GM19328 (cell line): ENCODE data around the gene AKAP1.

Experiments
- ATAC-seq: cut with Tn5 transposase; IDR thresholded peaks from one replicate; pipeline ENCODE4 v1.9.1; 2021; ENCODE audit warnings: mild to moderate bottlenecking, moderate library complexity; ENCODE audit not compliant: unreplicated experiment

The AKAP1 gene

DNA sequence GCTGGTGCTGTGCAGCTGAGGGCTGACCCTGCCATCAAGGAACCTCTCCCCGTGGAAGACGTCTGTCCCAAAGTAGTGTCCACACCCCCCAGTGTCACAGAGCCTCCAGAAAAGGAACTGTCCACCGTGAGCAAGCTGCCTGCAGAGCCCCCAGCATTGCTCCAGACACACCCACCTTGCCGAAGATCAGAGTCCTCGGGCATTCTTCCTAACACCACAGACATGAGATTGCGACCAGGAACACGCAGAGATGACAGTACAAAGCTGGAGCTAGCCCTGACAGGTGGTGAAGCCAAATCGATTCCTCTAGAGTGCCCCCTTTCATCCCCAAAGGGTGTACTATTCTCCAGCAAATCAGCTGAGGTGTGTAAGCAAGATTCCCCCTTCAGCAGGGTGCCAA, 20.5 kb downstream of the AKAP1 start:
- no peak for ATAC-seq

DNA sequence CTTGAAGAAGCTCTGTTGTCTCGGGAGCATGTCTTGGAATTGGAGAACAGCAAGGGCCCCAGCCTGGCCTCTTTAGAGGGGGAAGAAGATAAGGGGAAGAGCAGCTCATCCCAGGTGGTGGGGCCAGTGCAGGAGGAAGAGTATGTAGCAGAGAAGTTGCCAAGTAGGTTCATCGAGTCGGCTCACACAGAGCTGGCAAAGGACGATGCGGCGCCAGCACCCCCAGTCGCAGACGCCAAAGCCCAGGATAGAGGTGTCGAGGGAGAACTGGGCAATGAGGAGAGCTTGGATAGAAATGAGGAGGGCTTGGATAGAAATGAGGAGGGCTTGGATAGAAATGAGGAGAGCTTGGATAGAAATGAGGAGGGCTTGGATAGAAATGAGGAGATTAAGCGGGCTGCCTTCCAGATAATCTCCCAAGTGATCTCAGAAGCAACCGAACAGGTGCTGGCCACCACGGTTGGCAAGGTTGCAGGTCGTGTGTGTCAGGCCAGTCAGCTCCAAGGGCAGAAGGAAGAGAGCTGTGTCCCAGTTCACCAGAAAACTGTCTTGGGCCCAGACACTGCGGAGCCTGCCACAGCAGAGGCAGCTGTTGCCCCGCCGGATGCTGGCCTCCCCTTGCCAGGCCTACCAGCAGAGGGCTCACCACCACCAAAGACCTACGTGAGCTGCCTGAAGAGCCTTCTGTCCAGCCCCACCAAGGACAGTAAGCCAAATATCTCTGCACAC, 21.2 kb downstream of the AKAP1 start:
- no peak for ATAC-seq

DNA sequence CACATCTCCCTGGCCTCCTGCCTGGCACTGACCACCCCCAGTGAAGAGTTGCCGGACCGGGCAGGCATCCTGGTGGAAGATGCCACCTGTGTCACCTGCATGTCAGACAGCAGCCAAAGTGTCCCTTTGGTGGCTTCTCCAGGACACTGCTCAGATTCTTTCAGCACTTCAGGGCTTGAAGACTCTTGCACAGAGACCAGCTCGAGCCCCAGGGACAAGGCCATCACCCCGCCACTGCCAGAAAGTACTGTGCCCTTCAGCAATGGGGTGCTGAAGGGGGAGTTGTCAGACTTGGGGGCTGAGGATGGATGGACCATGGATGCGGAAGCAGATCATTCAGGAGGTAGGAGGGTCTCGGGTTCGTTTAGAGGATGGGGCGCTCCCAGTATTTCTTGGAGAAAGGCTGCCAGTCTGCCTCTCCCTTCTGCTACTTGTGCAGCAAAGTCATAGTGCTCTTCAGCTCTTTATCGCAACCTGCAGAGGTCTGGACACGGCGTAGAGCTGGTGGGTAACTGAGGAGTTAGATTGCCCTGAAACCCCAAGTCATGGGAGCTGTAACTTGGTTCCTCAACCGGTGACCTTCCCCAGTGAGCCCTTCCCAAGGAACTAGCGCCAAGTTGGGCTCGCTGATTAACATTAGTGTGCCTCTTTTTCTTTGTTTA, 21.9 kb downstream of the AKAP1 start:
- ATAC-seq, result no peak

DNA sequence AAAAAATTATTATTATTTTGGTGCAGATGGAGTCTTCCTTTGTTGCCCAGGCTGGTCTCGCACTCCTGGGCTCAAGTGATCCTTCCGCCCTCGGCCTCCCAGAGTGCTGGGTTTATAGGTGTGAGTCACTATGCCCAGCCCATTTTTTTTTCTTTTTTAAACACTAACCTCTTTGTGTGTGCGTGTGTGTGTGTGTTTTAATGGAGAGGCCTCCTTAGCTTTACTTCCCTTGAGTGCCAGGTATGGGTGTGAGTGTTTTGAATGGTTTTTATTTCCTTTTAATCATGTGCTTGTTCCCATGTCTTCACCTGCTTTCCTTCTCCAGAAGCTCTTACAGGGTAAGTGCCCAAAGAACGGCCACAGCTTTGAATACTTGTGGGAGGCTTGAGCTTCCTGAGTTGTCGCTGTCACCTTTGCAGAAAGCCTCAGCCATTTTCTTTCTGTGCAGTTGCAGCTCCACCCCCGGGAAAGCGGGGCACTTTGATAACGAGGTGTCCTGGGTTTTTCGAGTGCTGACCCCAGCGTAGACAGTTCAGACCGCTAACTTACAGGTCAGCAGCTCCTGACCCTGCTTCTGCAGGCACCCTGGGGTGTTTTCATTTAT, 22.6 kb downstream of the AKAP1 start:
- no peak for ATAC-seq

DNA sequence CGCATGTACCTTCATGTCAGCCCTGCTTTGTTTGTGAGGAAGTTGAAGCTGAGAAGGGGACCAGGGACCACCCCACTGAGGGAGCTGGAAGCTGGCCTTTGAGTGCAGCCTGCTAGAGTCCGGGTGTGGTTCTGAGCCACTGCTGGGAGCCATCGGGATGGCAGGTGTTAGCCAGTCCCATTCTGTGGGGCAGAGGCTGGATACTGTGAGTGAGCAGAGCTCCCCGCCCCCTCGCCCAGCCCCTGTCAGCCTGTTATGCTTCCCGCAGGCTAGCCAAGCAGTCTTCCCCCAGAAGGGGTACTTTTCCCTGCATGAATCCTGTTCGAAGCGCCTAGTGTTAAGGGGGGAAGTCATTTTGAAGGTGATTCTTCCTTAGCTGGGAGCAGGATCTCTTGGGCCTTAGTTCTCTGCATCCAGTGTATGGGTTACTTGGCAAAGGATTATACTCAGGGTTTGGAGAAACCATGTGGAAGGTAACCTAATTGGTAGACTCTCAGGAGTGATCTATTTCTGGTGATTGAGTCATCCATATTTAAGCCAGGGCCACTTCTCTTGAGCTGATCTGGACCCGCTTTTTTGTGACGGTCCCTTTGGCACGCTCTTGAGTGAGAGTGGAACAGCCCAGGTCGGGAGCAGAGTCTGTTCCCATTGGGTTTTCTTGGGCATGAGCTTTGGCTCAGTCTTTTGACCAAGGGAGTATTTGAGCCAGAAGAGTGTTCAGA, 23.8 kb downstream of the AKAP1 start:
- ATAC-seq, result no peak

DNA sequence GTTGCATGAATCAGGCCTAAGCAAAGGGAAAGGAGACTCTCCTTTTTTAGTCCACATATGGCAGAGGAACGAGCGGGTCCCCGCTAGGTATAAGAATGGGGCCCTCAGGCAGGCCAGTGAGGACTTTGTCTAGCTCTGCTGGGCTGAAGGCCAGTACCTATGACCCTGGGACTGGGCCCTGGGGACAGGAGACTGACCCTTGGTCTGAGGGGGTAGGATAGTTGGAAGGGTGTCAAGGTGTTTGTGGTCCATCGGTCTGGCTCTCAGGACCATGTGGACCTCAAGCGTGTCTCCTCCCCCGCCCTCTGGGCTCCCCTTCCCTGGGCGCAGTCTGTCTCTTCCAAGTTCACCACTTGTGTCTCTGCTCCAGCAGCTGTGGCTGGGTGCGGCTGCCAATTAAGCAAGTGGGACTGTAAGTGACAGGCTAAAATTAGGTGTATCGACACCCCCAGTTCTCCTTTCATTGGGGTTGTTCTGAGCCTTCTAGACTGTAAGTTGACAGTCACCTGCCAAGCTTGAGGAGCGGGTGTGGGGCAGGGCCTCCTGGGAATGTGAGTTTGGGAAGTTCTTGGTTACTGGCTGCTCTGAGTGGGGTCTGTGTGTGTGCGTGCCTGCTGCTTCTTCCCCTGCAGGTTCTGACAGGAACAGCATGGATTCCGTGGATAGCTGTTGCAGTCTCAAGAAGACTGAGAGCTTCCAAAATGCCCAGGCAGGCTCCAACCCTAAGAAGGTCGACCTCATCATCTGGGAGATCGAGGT, 24.5 kb downstream of the AKAP1 start:
- ATAC-seq, result no peak

DNA sequence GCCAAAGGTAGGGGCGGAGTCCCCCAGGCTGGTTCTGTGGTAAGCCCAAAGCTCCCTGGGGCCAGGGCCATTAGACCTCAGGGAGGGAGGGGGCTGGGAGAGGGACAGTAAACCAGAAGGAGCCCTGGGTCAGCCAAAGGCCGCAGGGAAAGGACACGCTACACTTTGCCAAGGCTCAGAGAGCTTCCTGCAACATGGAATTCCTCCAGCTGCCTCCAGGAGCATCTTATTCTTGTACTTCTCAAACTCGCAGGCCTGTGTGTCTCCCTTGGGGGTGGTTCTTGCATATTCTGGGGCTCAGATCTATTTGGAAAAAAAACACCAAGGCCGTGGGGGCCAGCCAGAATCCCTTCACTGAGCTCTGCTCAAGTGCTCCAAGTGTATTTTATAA, 25.1 kb downstream of the AKAP1 start:
- ATAC-seq, result no peak

DNA sequence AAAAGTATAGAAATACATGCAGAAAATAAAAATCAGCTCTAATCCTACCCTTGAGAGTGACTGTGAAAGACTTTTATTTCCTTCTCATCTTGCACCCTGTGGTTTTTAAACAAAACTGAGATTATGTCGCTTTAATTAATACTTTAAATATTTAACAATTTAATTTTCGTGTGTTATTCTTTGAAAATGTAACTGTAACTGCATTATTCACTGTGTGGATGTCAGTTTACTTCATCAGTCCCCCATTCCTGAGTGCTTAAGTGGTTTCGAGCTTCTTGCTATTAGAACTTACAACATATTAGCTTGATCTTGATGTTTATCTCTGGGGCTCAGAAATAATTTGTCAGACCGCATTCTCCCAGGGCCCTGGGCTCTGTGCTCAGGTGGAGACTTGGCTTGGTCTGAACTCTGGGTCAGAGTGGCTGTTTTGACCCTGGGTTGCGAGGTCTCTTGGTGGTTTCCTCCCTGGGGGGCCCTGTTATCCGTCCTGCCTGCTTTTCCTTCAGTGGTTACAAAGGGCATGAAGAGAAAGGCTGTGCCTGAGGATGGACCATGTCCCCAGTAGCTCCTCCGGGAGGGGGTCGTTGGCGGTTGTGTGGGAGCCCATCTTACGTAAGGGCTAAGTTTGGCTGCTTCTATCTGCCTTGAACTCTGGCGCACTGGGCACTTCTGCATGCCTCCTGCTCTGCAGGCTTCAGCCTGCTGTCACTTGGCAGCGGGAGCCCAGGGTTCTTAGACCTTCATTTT, 25.7 kb downstream of the AKAP1 start:
- ATAC-seq, result no peak

DNA sequence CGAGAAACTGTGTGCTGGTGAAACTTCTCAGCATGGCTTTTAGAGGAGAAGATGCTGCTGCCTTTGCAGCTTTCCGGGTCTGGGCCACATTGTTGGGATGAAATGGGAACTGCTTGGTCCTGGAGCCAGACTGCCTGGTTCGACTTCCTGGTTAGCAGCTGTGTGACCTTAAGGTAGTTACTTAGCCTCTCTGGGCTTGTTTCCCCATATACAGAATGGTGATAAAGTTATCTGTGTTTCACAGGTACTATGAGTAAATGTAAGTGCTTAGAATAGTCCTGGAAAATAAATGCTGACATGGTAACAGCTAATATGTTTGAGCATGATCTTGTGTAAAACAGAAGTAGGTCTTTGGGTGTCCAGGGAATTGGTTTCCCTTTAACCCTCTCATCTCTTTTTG, 26.3 kb downstream of the AKAP1 start:
- ATAC-seq, result no peak

DNA sequence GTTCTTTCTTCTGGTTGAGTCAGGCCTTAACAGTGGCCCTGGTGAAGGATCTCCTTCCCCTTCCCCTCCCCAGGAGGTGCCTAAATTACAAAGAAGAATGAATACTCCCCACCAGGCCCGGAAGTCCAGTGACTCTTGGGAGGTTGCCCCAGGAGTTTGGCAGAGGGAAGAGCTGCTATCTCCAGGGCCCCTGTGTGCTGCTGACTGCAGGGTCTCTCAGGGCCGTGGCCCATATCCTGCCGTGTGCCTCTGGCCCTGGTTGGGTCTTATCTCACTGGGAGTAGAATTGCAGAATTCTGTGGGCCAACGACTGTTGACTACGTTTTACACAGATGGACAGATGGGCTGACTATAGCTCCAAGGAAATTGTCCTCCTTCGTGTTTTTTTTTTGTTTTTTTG, 28.0 kb downstream of the AKAP1 start:
- ATAC-seq, result no peak

DNA sequence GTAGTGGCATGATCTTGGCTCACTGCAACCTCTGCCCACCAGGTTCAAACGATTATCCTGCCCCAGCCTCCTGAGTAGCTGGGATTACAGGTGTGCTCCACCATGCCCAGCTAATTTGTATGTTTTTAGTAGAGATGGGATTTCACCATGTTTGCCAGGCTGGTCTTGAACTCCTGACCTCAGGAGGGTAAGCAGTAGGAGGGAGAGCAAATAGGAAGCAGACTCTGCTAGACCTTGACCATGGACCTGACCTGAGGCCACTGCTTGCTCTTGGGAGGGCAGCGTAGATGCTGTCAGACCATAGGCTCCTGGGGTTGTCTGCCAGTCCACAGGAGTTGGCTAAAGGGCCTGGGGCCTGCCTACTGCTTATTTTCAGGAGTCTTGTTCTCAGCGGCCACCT, 28.6 kb downstream of the AKAP1 start:
- no peak for ATAC-seq

DNA sequence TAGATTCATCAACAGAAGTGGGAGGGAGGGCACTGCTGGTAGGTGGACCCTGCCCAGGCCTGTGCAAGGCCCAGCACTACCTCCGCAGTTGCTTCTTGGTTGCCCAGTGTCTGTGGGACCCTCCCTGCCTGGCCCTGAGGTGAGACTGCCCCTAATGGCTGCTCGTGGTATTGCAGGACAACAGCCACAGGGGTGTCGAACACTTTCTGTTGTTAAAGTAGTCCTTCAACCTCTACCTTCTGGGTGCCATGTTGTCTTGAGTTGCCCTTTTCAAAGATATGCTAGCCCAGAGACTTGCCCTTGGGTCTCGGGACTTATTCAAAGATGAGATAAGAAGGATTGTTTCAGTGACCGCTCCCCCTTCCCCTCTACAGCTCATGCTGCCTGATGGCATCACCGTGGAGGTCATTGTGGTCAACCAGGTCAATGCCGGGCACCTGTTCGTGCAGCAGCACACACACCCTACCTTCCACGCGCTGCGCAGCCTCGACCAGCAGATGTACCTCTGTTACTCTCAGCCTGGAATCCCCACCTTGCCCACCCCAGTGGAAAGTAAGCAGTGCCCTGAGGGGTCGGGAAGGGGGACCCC, 29.1 kb downstream of the AKAP1 start:
- no peak for ATAC-seq

DNA sequence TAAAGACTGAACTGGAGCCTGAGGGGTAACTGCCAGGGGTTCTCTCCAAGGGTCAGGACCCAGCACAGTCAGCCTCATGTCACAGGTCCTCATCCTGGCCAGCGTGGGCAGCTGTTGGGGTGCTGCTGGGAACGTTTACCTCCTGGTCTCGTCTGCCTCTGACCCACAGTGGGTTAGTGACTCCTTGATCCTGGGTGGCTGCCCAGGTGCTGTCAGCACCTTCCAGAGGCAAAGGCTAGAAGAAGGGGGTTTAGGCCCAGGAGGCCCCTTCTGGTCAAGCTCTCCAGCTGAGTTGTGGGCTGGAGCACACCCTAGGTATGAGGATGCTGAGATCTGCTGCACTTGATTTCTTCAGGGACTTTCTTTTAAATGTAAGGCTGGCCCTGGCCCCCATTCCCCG, 30.3 kb downstream of the AKAP1 start:
- no peak for ATAC-seq

DNA sequence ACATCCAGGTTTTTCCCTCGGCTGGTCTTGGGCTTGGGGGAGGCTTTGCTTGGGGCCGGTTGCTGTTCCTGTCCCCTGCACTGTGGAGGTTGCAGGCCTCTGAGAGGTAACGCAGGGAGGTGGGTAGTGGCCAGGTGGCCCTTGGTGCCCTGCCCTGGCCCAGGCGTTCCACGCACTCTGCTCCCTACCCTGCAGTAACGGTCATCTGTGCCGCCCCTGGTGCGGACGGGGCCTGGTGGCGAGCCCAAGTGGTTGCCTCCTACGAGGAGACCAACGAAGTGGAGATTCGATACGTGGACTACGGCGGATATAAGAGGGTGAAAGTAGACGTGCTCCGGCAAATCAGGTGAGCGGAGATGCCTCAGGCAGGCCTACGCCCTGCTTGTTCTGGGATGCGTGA, 30.9 kb downstream of the AKAP1 start:
- ATAC-seq, result no peak

DNA sequence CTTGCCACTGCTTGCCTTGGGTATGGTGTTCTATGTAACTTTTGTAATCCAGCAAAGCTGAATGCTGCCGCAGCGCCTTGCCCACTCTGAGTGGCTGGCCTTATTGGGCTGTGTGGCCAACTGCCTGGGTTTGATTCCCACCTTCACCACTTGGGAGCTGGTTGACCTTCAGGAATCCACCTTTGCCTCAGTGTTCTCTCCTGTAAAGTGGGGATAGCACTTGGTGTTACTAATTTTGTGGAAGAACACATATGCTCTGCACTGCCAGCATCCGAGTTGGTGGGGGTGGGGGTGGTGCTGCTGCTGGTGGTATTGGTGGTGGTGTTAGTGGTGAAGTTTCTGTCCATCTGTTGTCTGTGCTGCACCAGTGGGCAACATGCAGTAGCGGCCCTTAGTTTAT, 32.8 kb downstream of the AKAP1 start:
- ATAC-seq, result no peak

DNA sequence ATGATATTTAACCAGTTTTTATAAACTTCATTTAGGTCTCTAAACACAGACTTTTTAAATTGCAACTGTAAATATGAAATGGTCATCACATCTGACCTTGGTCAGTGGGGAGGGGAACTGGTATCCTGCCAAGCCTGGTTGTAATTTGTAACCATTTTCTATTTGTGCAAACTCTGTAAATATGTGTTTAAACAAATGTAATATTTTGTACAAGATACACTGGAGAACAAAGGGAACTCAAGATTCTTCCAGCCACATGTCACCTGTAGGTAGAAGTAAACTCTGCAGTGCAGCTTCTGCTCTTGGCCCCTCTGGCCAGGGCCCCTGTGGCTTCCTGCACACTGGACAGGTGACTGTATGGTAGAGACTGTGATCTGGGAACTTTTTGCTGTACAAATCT, 35.8 kb downstream of the AKAP1 start:
- no peak for ATAC-seq

DNA sequence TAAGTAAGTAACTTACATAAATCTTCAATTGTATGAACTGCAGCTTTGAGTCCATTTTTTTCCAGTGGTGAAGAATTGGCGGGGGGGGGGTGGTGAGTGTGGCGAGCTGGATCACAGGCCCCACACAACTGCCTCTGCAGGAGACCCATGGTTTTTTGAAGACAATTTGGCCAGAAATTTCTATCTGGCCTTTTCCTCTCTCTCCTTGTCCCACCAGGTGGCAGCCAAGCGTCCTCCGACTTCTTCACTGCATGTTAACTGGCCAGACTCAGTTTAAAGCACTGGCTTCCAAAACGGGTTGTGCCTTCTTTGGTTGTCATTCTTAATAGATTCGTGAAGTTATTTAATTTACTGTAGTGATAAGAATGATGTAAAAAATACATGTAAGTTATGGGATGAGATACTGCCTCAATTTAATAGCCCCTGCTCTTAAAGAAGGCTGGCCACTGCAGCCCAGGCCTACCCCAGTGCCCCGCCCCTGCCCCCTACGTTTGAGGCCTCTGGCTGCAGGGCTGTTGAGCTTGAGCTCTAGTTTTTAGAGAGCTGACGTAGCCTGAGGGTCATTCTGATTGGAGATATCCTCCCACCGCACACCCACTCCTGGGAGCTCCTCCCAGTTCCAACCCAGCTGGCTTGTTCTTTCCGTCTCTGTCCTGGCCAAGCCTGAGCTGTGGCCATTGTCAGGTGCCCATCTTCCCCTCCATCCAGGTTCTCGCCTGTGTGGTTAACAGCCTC, 36.4 kb downstream of the AKAP1 start:
- ATAC-seq, result no peak

DNA sequence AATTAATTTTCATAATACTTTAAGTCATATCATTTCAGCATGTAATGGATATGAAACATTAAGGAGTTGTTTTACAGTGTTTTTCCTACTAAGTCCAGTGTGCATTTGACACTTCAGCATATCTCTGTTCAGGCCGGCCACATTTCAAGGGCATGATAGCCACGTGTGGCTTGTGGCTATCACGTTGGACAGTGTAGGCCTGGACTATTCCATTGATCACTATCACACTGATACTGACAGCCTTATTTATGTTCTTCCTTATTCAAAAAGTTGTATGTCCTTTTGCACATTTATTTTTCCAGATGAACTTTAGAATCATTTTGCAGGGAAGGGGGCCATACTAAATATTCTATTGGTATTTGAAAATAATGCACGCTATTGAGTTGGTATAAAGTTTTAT, 39.0 kb downstream of the AKAP1 start:
- no peak for ATAC-seq

DNA sequence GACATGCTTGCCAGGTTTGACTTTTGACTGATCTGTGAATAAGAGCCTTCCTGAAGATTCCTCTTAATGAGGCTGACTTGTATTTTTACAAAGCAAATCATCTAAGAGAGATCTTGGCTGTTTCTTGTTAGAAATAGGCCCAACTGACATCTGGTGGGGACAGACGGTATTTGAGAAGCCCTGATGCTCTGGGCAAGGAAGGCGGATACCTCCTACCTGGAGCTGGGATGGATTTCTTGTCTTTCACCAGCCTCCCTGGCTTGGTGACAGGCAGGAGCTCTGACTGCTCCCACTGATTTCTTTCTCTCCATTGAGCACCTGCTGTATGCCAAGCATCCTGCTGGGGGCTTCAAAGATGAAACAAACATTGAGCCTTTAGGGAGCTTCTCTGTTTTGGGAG, 40.4 kb downstream of the AKAP1 start:
- ATAC-seq, result no peak
